Thoracic aorta (tissue), 2 donors: Measurements from ENCODE around the gene KISS1R. TPM values are rescaled to one million over a fixed set of nuclear protein-coding genes. Genes with fewer than 3 reads are reported as not detected.
A peak's percentile ranks its signal among the peaks of the same experiment; 100 is the strongest.

ENCODE experiments used
- ATAC-seq: fragments of 150-250 bp; one replicate; pipeline ENCODE4 v1.8.0; 2017; ENCODE audit warnings: low read depth; ENCODE audit not compliant: insufficient number of reproducible peaks, low FRiP score
- DNase-seq: peaks from one replicate; pipeline ENCODE4 v3.0.0-alpha.2; 2020; ENCODE audit warnings: low spot score
- H3K27ac ChIP-seq, 2 donors: fragments of 200-600 bp; sonication (generic); 1 replicate in 1 of 2; 2 replicates in 1 of 2; pipeline ENCODE4 v1.5.1; 2016; ENCODE audit warnings: mild to moderate bottlenecking in 2 of 2, moderate library complexity in 2 of 2
- H3K27me3 ChIP-seq: fragments of 200-600 bp; sonication (generic); replicated peaks from 2 replicates; pipeline ENCODE4 v1.6.0; 2016; ENCODE audit warnings: mild to moderate bottlenecking; ENCODE audit not compliant: insufficient read depth
- H3K36me3 ChIP-seq: fragments of 200-600 bp; sonication (generic); one replicate; pipeline ENCODE4 v1.5.1; 2016
- H3K4me1 ChIP-seq, 2 donors: fragments of 200-600 bp; sonication (generic); 1 replicate in 1 of 2; 2 replicates in 1 of 2; pipeline versions ENCODE4 v1.5.1 to v1.6.0; 2016; ENCODE audit warnings: low read depth in 2 of 2, mild to moderate bottlenecking in 1 of 2; ENCODE audit not compliant: control insufficient read depth in 1 of 2
- H3K4me3 ChIP-seq: fragments of 200-600 bp; sonication (generic); 2 replicates; pipeline ENCODE4 v1.5.1; 2016; ENCODE audit warnings: mild to moderate bottlenecking
- H3K9me3 ChIP-seq: fragments of 200-600 bp; sonication (generic); 2 replicates; pipeline ENCODE4 v1.5.1; 2016
- CTCF ChIP-seq: fragments of 200-600 bp; sonication (generic); IDR thresholded peaks from one replicate; pipeline ENCODE4 v1.5.1; 2019; ENCODE audit warnings: antibody characterized with exemption
- total RNA-seq, 2 donors: library from RNA; depleted of rRNA; stranded (reverse); fragments of >200 nt; gene quantifications; one replicate each; pipeline versions ENCODE4 v1.1.0 to v1.2.3, GENCODE V29; 2016

Gene KISS1R
- total RNA-seq, 2 donors from 2014 or later: not detected

- Histone ChIP-seq H3K27me3 (peaks cover 9% of the 10 kb centered on the region), H3K27ac (no peak overlapping the region), H3K4me1 (peaks cover 17 to 46% of the 10 kb centered on the region in 2 donors), H3K4me3 (peak overlapping the region; percentile 64), H3K36me3 (no peaks in the 10 kb centered on the region), H3K9me3 (no peaks in the 10 kb centered on the region)
- ATAC-seq (no peak), DNase-seq (no peak)
- no peak for TF ChIP-seq CTCF
These were observed 1.5 kb downstream of the KISS1R start for GRCh38 chr19:918481-919198.

DNA sequence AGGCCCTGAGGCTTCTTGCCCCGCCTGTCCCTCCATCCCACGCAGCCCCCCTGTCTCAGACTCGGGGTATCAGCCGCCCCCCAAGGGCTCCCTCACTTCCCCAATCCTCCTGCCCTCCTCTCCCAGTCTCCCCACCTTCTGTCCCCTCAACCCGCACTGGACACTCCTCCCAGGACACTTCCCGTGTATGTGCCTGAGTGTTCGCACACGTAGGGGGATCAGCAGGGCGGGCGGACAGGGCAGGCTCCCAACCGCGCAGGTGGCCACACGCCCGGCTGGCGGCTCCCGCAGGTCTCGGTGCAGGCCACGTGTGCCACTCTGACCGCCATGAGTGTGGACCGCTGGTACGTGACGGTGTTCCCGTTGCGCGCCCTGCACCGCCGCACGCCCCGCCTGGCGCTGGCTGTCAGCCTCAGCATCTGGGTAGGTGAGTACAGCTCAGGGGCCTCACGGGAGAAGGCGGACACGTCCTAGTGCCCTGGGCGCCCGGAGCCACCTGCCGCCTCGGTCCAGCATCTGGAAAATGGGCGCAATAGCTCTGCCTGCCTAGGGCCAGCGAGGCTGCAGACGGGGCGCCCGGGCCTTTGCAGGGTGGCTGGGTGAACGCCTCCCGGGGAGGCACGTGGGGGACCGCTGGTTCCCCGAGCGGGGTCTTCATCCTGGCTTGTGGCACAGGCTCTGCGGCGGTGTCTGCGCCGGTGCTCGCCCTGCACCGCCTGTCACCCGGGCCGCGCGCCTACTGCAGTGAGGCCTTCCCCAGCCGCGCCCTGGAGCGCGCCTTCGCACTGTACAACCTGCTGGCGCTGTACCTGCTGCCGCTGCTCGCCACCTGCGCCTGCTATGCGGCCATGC lies 2.3 kb downstream of the KISS1R start:
- Histone ChIP-seq H3K27me3 (peaks cover 9% of the 10 kb centered on the region), H3K4me3 (peak overlapping the region; percentile 47), H3K4me1 (peaks cover 14 to 45% of the 10 kb centered on the region in 2 donors), H3K27ac (no peak overlapping the region), H3K9me3 (no peaks in the 10 kb centered on the region), H3K36me3 (no peaks in the 10 kb centered on the region)
- no peak for TF ChIP-seq CTCF
- ATAC-seq (no peak), DNase-seq (no peak)

- DNase-seq (no peak), ATAC-seq (no peak)
- Histone ChIP-seq H3K4me1 (peaks cover 19 to 52% of the 10 kb centered on the region in 2 donors), H3K27ac (no peak overlapping the region), H3K36me3 (no peaks in the 10 kb centered on the region), H3K4me3 (peak overlapping the region; percentile 47), H3K27me3 (peaks cover 9% of the 10 kb centered on the region), H3K9me3 (no peaks in the 10 kb centered on the region)
- no peak for TF ChIP-seq CTCF
These were observed 3.1 kb downstream of the KISS1R start for GRCh38 chr19:920051-920864.

DNA sequence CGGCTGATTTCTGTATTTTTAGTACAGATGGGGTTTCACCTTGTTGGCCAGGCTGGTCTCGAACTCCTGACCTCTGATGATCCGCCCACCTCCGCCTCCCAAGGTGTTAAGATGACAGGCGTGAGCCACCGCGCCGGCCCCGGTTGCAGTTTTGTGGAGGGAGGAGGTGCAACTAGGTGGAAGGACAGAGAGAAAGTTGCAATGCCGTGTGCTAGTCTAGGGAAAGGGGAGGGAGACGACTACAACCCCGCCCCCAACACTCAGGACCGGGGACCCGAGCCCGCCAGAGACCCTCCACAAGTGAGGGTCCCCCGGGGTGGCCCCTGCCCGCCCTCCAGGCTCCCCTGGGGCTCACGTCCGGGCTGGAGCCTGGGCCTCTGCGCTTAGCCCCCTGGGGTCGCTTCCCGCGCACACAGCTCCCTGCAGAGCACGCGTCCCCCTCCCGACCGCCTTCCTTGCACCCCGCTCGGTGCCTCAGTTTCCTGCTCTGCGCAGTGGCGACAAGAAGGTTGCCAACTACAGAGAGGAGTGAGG lies 7.5 kb downstream of the KISS1R start:
- H3K4me3 ChIP-seq: peak overlapping the region; percentile 79
- TF ChIP-seq CTCF: no peak
- no peak overlapping the region for H3K27ac ChIP-seq
- DNase-seq: no peak
- peaks cover 9% of the 10 kb centered on the region for H3K27me3 ChIP-seq
- peaks cover 11 to 45% of the 10 kb centered on the region in 2 donors for H3K4me1 ChIP-seq
- H3K9me3 ChIP-seq: no peaks in the 10 kb centered on the region
- ATAC-seq: no peak
- no peaks in the 10 kb centered on the region for H3K36me3 ChIP-seq
